K562 (cell line): Measurements from ENCODE around the gene ODAPH. TPM values are rescaled to one million over a fixed set of nuclear protein-coding genes. Genes with fewer than 3 reads are reported as not detected.

ENCODE experiments used
- BHLHE40 ChIP-seq: IDR thresholded peaks from 2 replicates; pipeline ENCODE4 v1.6.1; 2011; ENCODE audit warnings: low read length, improper control_type of control experiment
- CBFA2T2 ChIP-seq: fragments of 450-650 bp; conservative IDR thresholded peaks from 2 replicates; pipeline ENCODE4 v1.6.1; 2017; ENCODE audit warnings: mild to moderate bottlenecking
- CBX8 ChIP-seq: fragments of 200-600 bp; sonication (generic); IDR thresholded peaks from 2 replicates; pipeline ENCODE4 v1.6.1; 2012; ENCODE audit warnings: borderline replicate concordance, mixed run types, low read depth, mild to moderate bottlenecking, moderate library complexity, mixed read lengths, low read length, control low read depth, inconsistent platforms; ENCODE audit not compliant: poor library complexity, severe bottlenecking; ENCODE audit errors: extremely low read depth
- FOXJ2 ChIP-seq: fragments of 200-800 bp; sonication (Bioruptor generic); IDR thresholded peaks from 2 replicates; pipeline ENCODE4 v1.6.1; 2016; ENCODE audit warnings: missing genetic modification characterization, missing compliant biosample characterization
- GABPA ChIP-seq: fragments of 200-800 bp; sonication (Bioruptor generic); conservative IDR thresholded peaks from 2 replicates; pipeline ENCODE4 v1.6.1; 2016; ENCODE audit warnings: low read depth, missing genetic modification characterization, missing compliant biosample characterization
- JUND ChIP-seq, 2 experiments: IDR thresholded peaks; 2 replicates in 1 of 2; 3 replicates in 1 of 2; pipeline ENCODE4 v1.6.1; 2011; ENCODE audit warnings: borderline replicate concordance in 2 of 2, low read depth in 2 of 2, low read length in 2 of 2, improper control_type of control experiment in 1 of 2, missing biosample characterization in 1 of 2, missing genetic modification characterization in 1 of 2, missing genetic modification reagents in 1 of 2
- MCM3 ChIP-seq: fragments of 450-650 bp; IDR thresholded peaks from 2 replicates; pipeline ENCODE4 v1.6.1; 2016
- MTA1 ChIP-seq: fragments of 450-650 bp; IDR thresholded peaks from 2 replicates; pipeline ENCODE4 v1.6.1; 2017; ENCODE audit warnings: borderline replicate concordance
- MYNN ChIP-seq, 2 experiments: sonication (generic); formaldehyde crosslinking in 1 of 2; IDR thresholded peaks; 2 replicates each; pipeline versions ENCODE4 v1.5.0 to v1.6.1; 2016 to 2020; ENCODE audit warnings: antibody characterized with exemption in 1 of 2, missing genetic modification reagents in 1 of 2
- NFRKB ChIP-seq: fragments of 450-650 bp; IDR thresholded peaks from 2 replicates; pipeline ENCODE4 v1.6.1; 2016; ENCODE audit warnings: low read depth
- NR3C1 ChIP-seq: sonication (generic); formaldehyde crosslinking; IDR thresholded peaks from 2 replicates; pipeline ENCODE4 v1.8.1; 2022; ENCODE audit warnings: missing genetic modification reagents
- PHB2 ChIP-seq: fragments of 450-650 bp; IDR thresholded peaks from 2 replicates; pipeline ENCODE4 v1.6.1; 2017; ENCODE audit warnings: low read depth
- POLR2AphosphoS5 ChIP-seq: IDR thresholded peaks from 2 replicates; pipeline ENCODE4 v1.6.1; 2011; ENCODE audit warnings: mild to moderate bottlenecking, low read depth, low read length, moderate library complexity; ENCODE audit not compliant: control insufficient read depth, insufficient read depth
- SMARCE1 ChIP-seq: fragments of 450-650 bp; IDR thresholded peaks from 2 replicates; pipeline ENCODE4 v1.7.1; 2016; ENCODE audit warnings: mild to moderate bottlenecking
- STAT5A ChIP-seq: IDR thresholded peaks from 2 replicates; pipeline ENCODE4 v1.6.1; 2012; ENCODE audit warnings: low read length, inconsistent platforms, borderline replicate concordance
- TAL1 ChIP-seq: fragments of 450-650 bp; IDR thresholded peaks from 2 replicates; pipeline ENCODE4 v1.6.1; 2016; ENCODE audit warnings: mild to moderate bottlenecking
- TARDBP ChIP-seq: fragments of 450-650 bp; IDR thresholded peaks from 2 replicates; pipeline ENCODE4 v1.6.1; 2016
- ZNF121 ChIP-seq: sonication (generic); formaldehyde crosslinking; conservative IDR thresholded peaks from 2 replicates; pipeline ENCODE4 v1.8.0; 2022; ENCODE audit warnings: missing genetic modification reagents
- ZNF212 ChIP-seq: fragments of 450-650 bp; formaldehyde crosslinking; IDR thresholded peaks from 2 replicates; pipeline ENCODE4 v1.4.0; 2020; ENCODE audit warnings: mild to moderate bottlenecking
- ZNF3 ChIP-seq: fragments of 250-450 bp; sonication (Bioruptor Pico); IDR thresholded peaks from 2 replicates; pipeline ENCODE4 v1.5.0; 2021; ENCODE audit warnings: mild to moderate bottlenecking, moderate library complexity
- polyA plus RNA-seq, 8 experiments: library from polyadenylated mRNA; depleted of rRNA in 4 of 8; stranded (reverse) in 5 of 8; unstranded in 3 of 8; fragments of >200 nt; fragmentation: Nextera tagmentation in 2 of 8; fragmentation: Illumina TruSeq in 1 of 8; extraction: Ambion mirVana in 2 of 8; extraction: Trizol in 1 of 8; gene quantifications; 2 replicates each; pipeline versions ENCODE4 v1.2.1 to v1.2.3, GENCODE V29; 2011 to 2014; ENCODE audit warnings: inconsistent platforms in 1 of 8, missing spikeins in 1 of 8
- total RNA-seq, 7 experiments: library from RNA; depleted of rRNA in 6 of 7; stranded (reverse); fragments of >200 nt in 6 of 7; fragmentation: Illumina TruSeq in 2 of 7; extraction: Trizol in 2 of 7; gene quantifications; 2 replicates each; pipeline versions ENCODE4 v1.2.1 to v1.2.3, GENCODE V29; 2011 to 2021; ENCODE audit warnings: low replicate concordance in 1 of 7
- TF ChIP-seq, protein P1 (sequence below): sonication (generic); formaldehyde crosslinking; IDR thresholded peaks from 2 replicates; pipeline ENCODE4 v1.8.1; 2023; ENCODE audit warnings: mild to moderate bottlenecking, missing genetic modification reagents, moderate library complexity
- TF ChIP-seq, protein P2 (sequence below): fragments of 200-800 bp; sonication (Bioruptor generic); IDR thresholded peaks from 2 replicates; pipeline ENCODE4 v1.6.1; 2017; ENCODE audit warnings: missing genetic modification characterization, missing compliant biosample characterization
- TF ChIP-seq, protein P3 (sequence below): sonication (generic); formaldehyde crosslinking; IDR thresholded peaks from 2 replicates; pipeline ENCODE4 v1.8.0; 2022; ENCODE audit warnings: mild to moderate bottlenecking, missing genetic modification reagents
- TF ChIP-seq, protein P4 (sequence below): fragments of 450-650 bp; IDR thresholded peaks from 2 replicates; pipeline ENCODE4 v1.6.1; 2017; ENCODE audit warnings: antibody characterized with exemption

Gene ODAPH
- total and polyA plus RNA-seq, 9 of the 15 experiments (the other 6 are each of a cell fraction or from before 2014, with no cell fraction given): not detected

DNA sequence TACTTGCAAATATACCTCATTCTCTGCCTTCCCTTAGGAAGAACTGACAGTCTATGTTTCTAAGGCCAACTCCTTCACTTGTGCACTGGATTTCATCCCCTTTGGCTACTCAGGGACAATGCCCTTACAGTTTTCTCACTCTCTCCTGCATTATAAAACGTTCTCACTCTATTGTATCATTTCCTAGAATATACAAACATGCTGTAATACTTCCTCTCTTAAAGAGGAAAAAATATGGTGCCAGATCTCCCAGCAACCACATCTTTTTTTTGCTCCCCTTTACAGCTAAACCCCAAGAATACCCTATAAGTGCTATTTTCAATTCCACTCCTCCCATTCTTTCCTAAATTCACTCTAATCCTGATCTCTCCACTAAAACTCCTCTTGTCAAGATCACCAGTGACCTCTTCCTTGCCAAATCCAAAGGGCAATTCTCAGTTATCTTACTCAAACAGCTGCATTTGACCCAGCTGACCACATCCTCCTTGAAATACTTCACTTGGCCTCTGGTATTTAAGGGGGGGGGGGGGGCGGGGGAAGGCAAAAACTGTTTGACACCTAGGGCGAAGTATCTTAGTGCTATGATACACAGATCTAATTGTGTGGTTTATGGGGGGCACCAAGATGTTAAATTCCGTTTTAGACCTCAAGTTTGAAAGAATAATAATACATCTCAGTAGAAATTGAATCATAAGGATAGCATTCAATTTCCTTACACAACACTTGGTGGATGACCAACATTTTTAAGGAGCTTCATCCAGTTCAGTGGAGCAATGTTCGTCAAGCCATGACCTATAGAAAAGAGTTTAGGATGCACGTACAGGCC is 43.3 kb upstream of the ODAPH start (continued):
- TF ChIP-seq STAT5A (peak; percentile 69), NFRKB (no peak), CBFA2T2 (peak; percentile 81), SMARCE1 (peak; percentile 94), TAL1 (peak; percentile 88), MYNN (IDR thresholded peaks at IDR 0.05) (peak; percentile 40; the same call in 1 of the 2 replicates), MYNN (CRISPR knock-in tag; IDR thresholded peaks at IDR 0.05) (no peak), CBX8 (no peak), MTA1 (peak; percentile 76; the same call in 1 of the 2 replicates), BHLHE40 (peak; percentile 6; the same call in 1 of the 2 replicates), ZNF212 (CRISPR knock-in tag) (no peak), NR3C1 (no peak), GABPA (tag) (peak; percentile 59; the same call in 1 of the 2 replicates), TARDBP (no peak), MCM3 (no peak), POLR2AphosphoS5 (peak; percentile 86), ZNF3 (no peak), PHB2 (peak; percentile 57; the same call in 1 of the 2 replicates), JUND (IDR thresholded peaks at IDR 0.05; ENCODE audit: borderline replicate concordance, low read depth, low read length) (peak; percentile 57; the same call in 1 of the 2 replicates), JUND (tag; IDR thresholded peaks at IDR 0.05; ENCODE audit: borderline replicate concordance, low read depth, low read length) (peak; percentile 29; the same call in 1 of the 3 replicates), FOXJ2 (tag) (0 out of 2 replicates have a peak, but pooled peaks have one; percentile 26), ZNF121 (CRISPR knock-in tag) (no peak)
- TF ChIP-seq, protein P1, sequence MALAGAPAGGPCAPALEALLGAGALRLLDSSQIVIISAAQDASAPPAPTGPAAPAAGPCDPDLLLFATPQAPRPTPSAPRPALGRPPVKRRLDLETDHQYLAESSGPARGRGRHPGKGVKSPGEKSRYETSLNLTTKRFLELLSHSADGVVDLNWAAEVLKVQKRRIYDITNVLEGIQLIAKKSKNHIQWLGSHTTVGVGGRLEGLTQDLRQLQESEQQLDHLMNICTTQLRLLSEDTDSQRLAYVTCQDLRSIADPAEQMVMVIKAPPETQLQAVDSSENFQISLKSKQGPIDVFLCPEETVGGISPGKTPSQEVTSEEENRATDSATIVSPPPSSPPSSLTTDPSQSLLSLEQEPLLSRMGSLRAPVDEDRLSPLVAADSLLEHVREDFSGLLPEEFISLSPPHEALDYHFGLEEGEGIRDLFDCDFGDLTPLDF (CRISPR knock-in tag): no peak
- TF ChIP-seq, protein P2, sequence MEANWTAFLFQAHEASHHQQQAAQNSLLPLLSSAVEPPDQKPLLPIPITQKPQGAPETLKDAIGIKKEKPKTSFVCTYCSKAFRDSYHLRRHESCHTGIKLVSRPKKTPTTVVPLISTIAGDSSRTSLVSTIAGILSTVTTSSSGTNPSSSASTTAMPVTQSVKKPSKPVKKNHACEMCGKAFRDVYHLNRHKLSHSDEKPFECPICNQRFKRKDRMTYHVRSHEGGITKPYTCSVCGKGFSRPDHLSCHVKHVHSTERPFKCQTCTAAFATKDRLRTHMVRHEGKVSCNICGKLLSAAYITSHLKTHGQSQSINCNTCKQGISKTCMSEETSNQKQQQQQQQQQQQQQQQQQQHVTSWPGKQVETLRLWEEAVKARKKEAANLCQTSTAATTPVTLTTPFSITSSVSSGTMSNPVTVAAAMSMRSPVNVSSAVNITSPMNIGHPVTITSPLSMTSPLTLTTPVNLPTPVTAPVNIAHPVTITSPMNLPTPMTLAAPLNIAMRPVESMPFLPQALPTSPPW (CRISPR knock-in tag): peak; percentile 99
- TF ChIP-seq, protein P3, sequence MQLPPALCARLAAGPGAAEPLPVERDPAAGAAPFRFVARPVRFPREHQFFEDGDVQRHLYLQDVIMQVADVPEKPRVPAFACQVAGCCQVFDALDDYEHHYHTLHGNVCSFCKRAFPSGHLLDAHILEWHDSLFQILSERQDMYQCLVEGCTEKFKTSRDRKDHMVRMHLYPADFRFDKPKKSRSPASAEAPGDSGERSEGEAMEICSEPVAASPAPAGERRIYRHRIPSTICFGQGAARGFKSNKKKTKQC (CRISPR knock-in tag): no peak
- TF ChIP-seq, protein P4, sequence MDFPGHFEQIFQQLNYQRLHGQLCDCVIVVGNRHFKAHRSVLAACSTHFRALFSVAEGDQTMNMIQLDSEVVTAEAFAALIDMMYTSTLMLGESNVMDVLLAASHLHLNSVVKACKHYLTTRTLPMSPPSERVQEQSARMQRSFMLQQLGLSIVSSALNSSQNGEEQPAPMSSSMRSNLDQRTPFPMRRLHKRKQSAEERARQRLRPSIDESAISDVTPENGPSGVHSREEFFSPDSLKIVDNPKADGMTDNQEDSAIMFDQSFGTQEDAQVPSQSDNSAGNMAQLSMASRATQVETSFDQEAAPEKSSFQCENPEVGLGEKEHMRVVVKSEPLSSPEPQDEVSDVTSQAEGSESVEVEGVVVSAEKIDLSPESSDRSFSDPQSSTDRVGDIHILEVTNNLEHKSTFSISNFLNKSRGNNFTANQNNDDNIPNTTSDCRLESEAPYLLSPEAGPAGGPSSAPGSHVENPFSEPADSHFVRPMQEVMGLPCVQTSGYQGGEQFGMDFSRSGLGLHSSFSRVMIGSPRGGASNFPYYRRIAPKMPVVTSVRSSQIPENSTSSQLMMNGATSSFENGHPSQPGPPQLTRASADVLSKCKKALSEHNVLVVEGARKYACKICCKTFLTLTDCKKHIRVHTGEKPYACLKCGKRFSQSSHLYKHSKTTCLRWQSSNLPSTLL: no peak
